GM18909 (cell line): ENCODE data around the gene MTF2.

Experiments used
- ATAC-seq: cut with Tn5 transposase; IDR thresholded peaks from one replicate; pipeline ENCODE4 v1.9.1; 2021; ENCODE audit warnings: mild to moderate bottlenecking; ENCODE audit not compliant: unreplicated experiment, poor library complexity

The MTF2 gene

GRCh38 chr1:93179886-93180722 is 101.0 kb downstream of the MTF2 start, which contains the start of gene TMED5:
TMED5 (minus strand) TSS chr1:93180413; CDS start chr1:93180242, 171 bp downstream.
- peak; percentile 87 for ATAC-seq

- ATAC-seq: peak; percentile 12
These were observed 101.9 kb downstream of the MTF2 start, which contains the start of gene CCDC18 for GRCh38 chr1:93180723-93181613. CCDC18 (plus strand) TSS chr1:93180724; CDS start chr1:93183362, 2,638 bp downstream.

GRCh38 chr1:93186667-93187066 is 107.6 kb downstream of the MTF2 start:
- ATAC-seq: no peak
